H1 (cell line): ENCODE measurements around the gene MAST1.

ENCODE experiments used
- PHF8 ChIP-seq: fragments of 200-600 bp; sonication (generic); conservative IDR thresholded peaks from 2 replicates; pipeline ENCODE4 v1.7.1; 2012; ENCODE audit warnings: low read depth, mild to moderate bottlenecking, inconsistent platforms, low read length, moderate library complexity
- POLR2A ChIP-seq, 2 experiments: IDR thresholded peaks; 1 replicate in 1 of 2; 2 replicates in 1 of 2; pipeline ENCODE4 v1.6.1; 2011; ENCODE audit warnings: low read depth in 2 of 2, low read length in 2 of 2, mild to moderate bottlenecking in 2 of 2; ENCODE audit errors: control extremely low read depth in 1 of 2
- POLR2AphosphoS5 ChIP-seq: IDR thresholded peaks from 2 replicates; pipeline ENCODE4 v1.6.1; 2011; ENCODE audit warnings: low read depth, low read length
- RNF2 ChIP-seq: fragments of 200-900, 300-1000 bp; sonication (generic); IDR thresholded peaks from 2 replicates; pipeline ENCODE4 v1.7.1; 2016; ENCODE audit warnings: borderline replicate concordance, low read depth, mild to moderate bottlenecking, antibody characterized with exemption, low read length; ENCODE audit not compliant: poor library complexity, severe bottlenecking; ENCODE audit errors: missing control alignments
- SIX5 ChIP-seq: IDR thresholded peaks from 2 replicates; pipeline ENCODE4 v1.6.1; 2011; ENCODE audit warnings: mild to moderate bottlenecking, low read depth, low read length
- TF ChIP-seq, protein P1 (sequence below), 3 experiments: IDR thresholded peaks; 1 replicate in 2 of 3; 2 replicates in 1 of 3; pipeline versions ENCODE4 v1.5.1 to v1.6.1; 2011; ENCODE audit warnings: low read length in 3 of 3, mild to moderate bottlenecking in 3 of 3, inconsistent platforms in 2 of 3, low read depth in 1 of 3, moderate library complexity in 1 of 3; ENCODE audit not compliant: insufficient read depth in 1 of 3; ENCODE audit errors: control extremely low read depth in 1 of 3
- TF ChIP-seq, protein P2 (sequence below): IDR thresholded peaks from 2 replicates; pipeline ENCODE4 v1.6.1; 2011; ENCODE audit warnings: low read length, improper control_type of control experiment

DNA sequence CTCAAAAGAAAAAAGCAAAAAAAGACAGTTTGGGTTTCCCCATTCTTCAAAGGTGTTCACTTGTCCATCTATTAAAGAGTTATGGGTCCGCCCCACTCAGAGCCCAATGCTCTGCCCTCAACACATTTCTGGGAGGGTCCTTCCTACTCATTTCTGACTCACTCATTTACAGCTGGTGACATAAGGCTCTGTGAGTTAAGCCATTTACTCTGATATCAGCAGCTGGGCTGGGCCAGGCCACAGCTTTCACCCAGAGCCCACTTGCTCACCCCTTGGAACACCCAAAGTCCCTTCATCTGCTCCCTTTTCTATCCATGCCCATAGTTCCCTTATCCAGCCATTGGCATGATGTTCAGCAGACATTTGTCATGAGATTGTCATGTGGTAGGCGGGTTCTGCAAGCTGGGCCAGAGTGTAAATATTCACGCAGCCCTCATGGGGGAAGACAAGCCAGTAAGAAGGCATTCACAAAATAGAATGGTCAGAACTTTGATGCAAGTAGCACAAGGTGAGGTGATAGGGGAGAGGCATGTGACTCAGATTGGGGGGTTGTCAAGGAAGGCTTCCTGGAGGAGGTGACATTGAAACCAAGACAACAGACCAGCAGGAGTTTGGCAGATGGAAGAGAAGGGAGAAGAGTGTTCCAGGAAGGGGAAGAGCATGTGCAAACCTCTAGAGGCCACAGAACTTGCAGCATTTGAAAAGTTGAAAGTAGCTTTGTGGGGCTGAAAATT is 5.9 kb downstream of the MAST1 start:
- TF ChIP-seq POLR2AphosphoS5 (no peak), POLR2A (IDR thresholded peaks at IDR 0.05; ENCODE audit: control extremely low read depth in 1 of 2, low read depth in 2 of 2, low read length in 2 of 2) (no peak), SIX5 (no peak), PHF8 (no peak), RNF2 (no peak)
- TF ChIP-seq, protein P1, sequence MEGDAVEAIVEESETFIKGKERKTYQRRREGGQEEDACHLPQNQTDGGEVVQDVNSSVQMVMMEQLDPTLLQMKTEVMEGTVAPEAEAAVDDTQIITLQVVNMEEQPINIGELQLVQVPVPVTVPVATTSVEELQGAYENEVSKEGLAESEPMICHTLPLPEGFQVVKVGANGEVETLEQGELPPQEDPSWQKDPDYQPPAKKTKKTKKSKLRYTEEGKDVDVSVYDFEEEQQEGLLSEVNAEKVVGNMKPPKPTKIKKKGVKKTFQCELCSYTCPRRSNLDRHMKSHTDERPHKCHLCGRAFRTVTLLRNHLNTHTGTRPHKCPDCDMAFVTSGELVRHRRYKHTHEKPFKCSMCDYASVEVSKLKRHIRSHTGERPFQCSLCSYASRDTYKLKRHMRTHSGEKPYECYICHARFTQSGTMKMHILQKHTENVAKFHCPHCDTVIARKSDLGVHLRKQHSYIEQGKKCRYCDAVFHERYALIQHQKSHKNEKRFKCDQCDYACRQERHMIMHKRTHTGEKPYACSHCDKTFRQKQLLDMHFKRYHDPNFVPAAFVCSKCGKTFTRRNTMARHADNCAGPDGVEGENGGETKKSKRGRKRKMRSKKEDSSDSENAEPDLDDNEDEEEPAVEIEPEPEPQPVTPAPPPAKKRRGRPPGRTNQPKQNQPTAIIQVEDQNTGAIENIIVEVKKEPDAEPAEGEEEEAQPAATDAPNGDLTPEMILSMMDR (IDR thresholded peaks at IDR 0.05; ENCODE audit: control extremely low read depth in 1 of 3, insufficient read depth in 1 of 3, low read depth in 1 of 3, low read length in 3 of 3), result no peak
- TF ChIP-seq, protein P2, sequence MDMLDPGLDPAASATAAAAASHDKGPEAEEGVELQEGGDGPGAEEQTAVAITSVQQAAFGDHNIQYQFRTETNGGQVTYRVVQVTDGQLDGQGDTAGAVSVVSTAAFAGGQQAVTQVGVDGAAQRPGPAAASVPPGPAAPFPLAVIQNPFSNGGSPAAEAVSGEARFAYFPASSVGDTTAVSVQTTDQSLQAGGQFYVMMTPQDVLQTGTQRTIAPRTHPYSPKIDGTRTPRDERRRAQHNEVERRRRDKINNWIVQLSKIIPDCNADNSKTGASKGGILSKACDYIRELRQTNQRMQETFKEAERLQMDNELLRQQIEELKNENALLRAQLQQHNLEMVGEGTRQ, result no peak
